Mesenchymal stem cell (in vitro differentiated cells and primary cell): ENCODE results near the gene DDX25.
A peak's percentile ranks its signal among the peaks of the same experiment; 100 is the strongest.

Experiments
- DNase-seq: peaks from one replicate; pipeline ENCODE4 v3.0.0-alpha.2; 2013
- H2AFZ ChIP-seq: one replicate; pipeline ENCODE4 v1.6.1; 2013; ENCODE audit warnings: low read depth, mild to moderate bottlenecking, control low read depth, inconsistent platforms, low read length, moderate library complexity
- H2AK5ac ChIP-seq: 2 replicates; pipeline ENCODE4 v1.6.1; 2013; ENCODE audit warnings: low read length, moderate library complexity, mild to moderate bottlenecking, inconsistent platforms; ENCODE audit not compliant: severe bottlenecking
- H2BK120ac ChIP-seq: one replicate; pipeline ENCODE4 v1.6.1; 2013; ENCODE audit warnings: low read depth, mild to moderate bottlenecking, inconsistent platforms, low read length, moderate library complexity
- H2BK12ac ChIP-seq, 2 experiments: one replicate each; pipeline ENCODE4 v1.6.1; 2013; ENCODE audit warnings: inconsistent platforms in 2 of 2, low read length in 2 of 2, mild to moderate bottlenecking in 2 of 2, moderate library complexity in 2 of 2, control low read depth in 1 of 2
- H2BK15ac ChIP-seq: one replicate; pipeline ENCODE4 v1.6.1; 2013; ENCODE audit warnings: mild to moderate bottlenecking, low read depth, inconsistent platforms; ENCODE audit not compliant: poor library complexity, severe bottlenecking
- H2BK5ac ChIP-seq: 2 replicates; pipeline ENCODE4 v1.6.1; 2013; ENCODE audit warnings: low read depth, mild to moderate bottlenecking, low read length, control low read depth, inconsistent platforms; ENCODE audit not compliant: poor library complexity, severe bottlenecking
- H3K14ac ChIP-seq, 2 experiments: one replicate each; pipeline ENCODE4 v1.6.1; 2013; ENCODE audit warnings: inconsistent platforms in 2 of 2, low read length in 2 of 2, control low read depth in 1 of 2, mild to moderate bottlenecking in 1 of 2, moderate library complexity in 1 of 2
- H3K18ac ChIP-seq, 2 experiments: one replicate each; pipeline ENCODE4 v1.6.1; 2013; ENCODE audit warnings: inconsistent platforms in 2 of 2, low read length in 2 of 2, control low read depth in 1 of 2, low read depth in 1 of 2, mild to moderate bottlenecking in 1 of 2
- H3K23ac ChIP-seq, 2 experiments: one replicate each; pipeline ENCODE4 v1.6.1; 2013; ENCODE audit warnings: inconsistent platforms in 2 of 2, low read length in 2 of 2, mild to moderate bottlenecking in 2 of 2, moderate library complexity in 2 of 2, control low read depth in 1 of 2
- H3K27ac ChIP-seq: 2 replicates; pipeline ENCODE4 v1.5.1; 2013; ENCODE audit warnings: mild to moderate bottlenecking, moderate library complexity, low read length, control low read depth, inconsistent platforms; ENCODE audit not compliant: poor library complexity, severe bottlenecking
- H3K27me3 ChIP-seq, 2 experiments: 2 replicates each; pipeline versions ENCODE4 v1.6.1 to v1.7.0; 2013; ENCODE audit warnings: low read length in 2 of 2, mild to moderate bottlenecking in 2 of 2, moderate library complexity in 2 of 2, control low read depth in 1 of 2, inconsistent platforms in 1 of 2; ENCODE audit not compliant: control insufficient read depth in 1 of 2, insufficient read depth in 1 of 2
- H3K36me3 ChIP-seq, 2 experiments: 2 replicates each; pipeline versions ENCODE4 v1.6.1 to v1.7.0; 2013; ENCODE audit warnings: low read length in 2 of 2, control low read depth in 1 of 2, inconsistent platforms in 1 of 2, low read depth in 1 of 2, mild to moderate bottlenecking in 1 of 2; ENCODE audit not compliant: insufficient read depth in 2 of 2, control insufficient read depth in 1 of 2
- H3K4ac ChIP-seq, 2 experiments: one replicate each; pipeline ENCODE4 v1.6.1; 2013; ENCODE audit warnings: inconsistent platforms in 2 of 2, low read length in 2 of 2, mild to moderate bottlenecking in 2 of 2, moderate library complexity in 2 of 2, control low read depth in 1 of 2, low read depth in 1 of 2
- H3K4me1 ChIP-seq: 2 replicates; pipeline ENCODE4 v1.6.1; 2013; ENCODE audit warnings: low read depth, low read length, control low read depth; ENCODE audit not compliant: control insufficient read depth, insufficient read depth
- H3K4me2 ChIP-seq: 2 replicates; pipeline ENCODE4 v1.6.1; 2013; ENCODE audit warnings: low read length, mild to moderate bottlenecking, inconsistent platforms; ENCODE audit not compliant: poor library complexity, severe bottlenecking
- H3K4me3 ChIP-seq, 2 experiments: 2 replicates each; pipeline versions ENCODE4 v1.5.1 to v1.7.0; 2013; ENCODE audit warnings: low read length in 2 of 2, mild to moderate bottlenecking in 2 of 2, control low read depth in 1 of 2, low read depth in 1 of 2; ENCODE audit not compliant: insufficient read depth in 1 of 2
- H3K79me1 ChIP-seq: replicated peaks from 2 replicates; pipeline ENCODE4 v1.6.1; 2013; ENCODE audit warnings: mild to moderate bottlenecking, control low read depth, low read length, inconsistent platforms; ENCODE audit not compliant: poor library complexity, severe bottlenecking
- H3K9ac ChIP-seq: 2 replicates; pipeline ENCODE4 v1.7.0; 2013; ENCODE audit warnings: mild to moderate bottlenecking, low read length, moderate library complexity
- H3K9me3 ChIP-seq: 2 replicates; pipeline ENCODE4 v1.7.0; 2013; ENCODE audit warnings: mild to moderate bottlenecking, low read length; ENCODE audit not compliant: control insufficient read depth
- H4K8ac ChIP-seq: one replicate; pipeline ENCODE4 v1.6.1; 2013; ENCODE audit warnings: inconsistent platforms, mild to moderate bottlenecking, low read length, moderate library complexity
- H4K91ac ChIP-seq: one replicate; pipeline ENCODE4 v1.6.1; 2013; ENCODE audit warnings: mild to moderate bottlenecking, low read length, inconsistent platforms
- WGBS: methylation state at CpG from one replicate; pipeline ENCODE4 v1.1.7; 2013; ENCODE audit warnings: mixed read lengths; 5-methylcytosine and 5-hydroxymethylcytosine counted together

Gene DDX25

DNA sequence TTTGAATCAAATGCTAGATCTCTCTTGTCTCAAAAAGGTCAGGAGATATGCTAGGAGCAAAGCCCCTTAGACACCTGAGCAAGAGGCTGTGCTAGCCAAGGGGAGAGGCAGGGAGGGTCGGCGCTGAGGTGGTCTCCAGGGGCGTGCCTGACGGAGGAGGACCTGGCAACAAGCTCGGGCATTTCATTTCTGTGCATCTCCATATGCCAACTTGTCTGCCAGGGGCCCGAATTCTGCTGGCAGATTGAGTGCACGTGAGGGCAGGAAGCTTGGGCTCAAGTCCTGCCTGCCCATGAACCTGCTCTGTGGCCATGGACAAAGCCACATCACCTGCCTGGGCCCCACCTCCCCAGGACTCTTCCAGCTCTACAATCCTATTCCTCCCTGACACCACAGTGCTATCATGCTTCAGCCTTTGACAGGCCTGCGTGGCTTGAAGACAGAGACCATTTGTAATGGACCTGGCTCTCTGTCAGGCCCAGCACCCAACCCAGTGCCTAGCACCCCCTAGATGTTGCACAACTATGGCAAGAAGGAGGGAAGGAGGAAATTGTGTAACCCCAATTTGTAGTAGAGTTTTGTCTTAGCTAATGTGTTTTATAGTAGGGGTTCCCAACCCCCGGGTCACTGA, 25.3 kb downstream of the DDX25 start:
- H3K14ac ChIP-seq = no peak overlapping the region
- H3K4ac ChIP-seq = no peak overlapping the region
- no peaks in the 10 kb centered on the region for H3K4me1 ChIP-seq
- H3K4me2 ChIP-seq = no peak overlapping the region
- H4K8ac ChIP-seq = no peak overlapping the region
- H3K4me3 ChIP-seq = no peak overlapping the region
- no peak overlapping the region for H2BK12ac ChIP-seq
- H3K27ac ChIP-seq = no peak overlapping the region
- H2AFZ ChIP-seq = no peak overlapping the region
- no peak overlapping the region for H2BK15ac ChIP-seq
- H3K27me3 ChIP-seq = peaks cover 11 to 46% of the 10 kb centered on the region in 2 experiments
- no peaks in the 10 kb centered on the region for H3K36me3 ChIP-seq
- no peak overlapping the region for H2AK5ac ChIP-seq
- H3K9me3 ChIP-seq = no peaks in the 10 kb centered on the region
- H3K18ac ChIP-seq = no peak overlapping the region
- no peak overlapping the region for H4K91ac ChIP-seq
- peak overlapping the region in 1 of 2 experiments; percentile 25 for H3K23ac ChIP-seq
- no peak overlapping the region for H2BK120ac ChIP-seq
- no peaks in the 10 kb centered on the region for H3K79me1 ChIP-seq
- 83% methylated on average over 9 of the region's 9 CpGs for WGBS
- DNase-seq = no peak
- H3K9ac ChIP-seq = no peak overlapping the region
- H2BK5ac ChIP-seq = no peak overlapping the region

DNA sequence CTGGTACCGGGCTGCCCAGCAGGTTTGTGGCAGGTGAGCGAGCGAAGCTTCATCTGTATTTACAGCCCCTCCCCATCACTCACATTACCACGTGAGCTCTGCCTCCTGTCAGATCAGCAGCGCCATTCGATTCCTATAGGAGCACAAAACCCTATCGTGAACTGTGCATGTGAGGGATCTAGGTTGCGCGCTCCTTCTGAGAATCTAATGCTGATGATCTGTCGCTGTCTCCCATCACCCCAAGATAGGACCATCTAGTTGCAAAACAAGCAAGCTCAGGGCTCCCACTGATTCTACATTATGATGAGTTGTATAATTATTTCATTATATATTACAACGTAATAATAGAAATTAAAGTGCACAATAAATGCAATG, 25.8 kb downstream of the DDX25 start:
- H3K9me3 ChIP-seq = no peaks in the 10 kb centered on the region
- no peak overlapping the region for H2BK5ac ChIP-seq
- DNase-seq = no peak
- H3K14ac ChIP-seq = no peak overlapping the region
- peaks cover 11 to 42% of the 10 kb centered on the region in 2 experiments for H3K27me3 ChIP-seq
- H2AK5ac ChIP-seq = no peak overlapping the region
- no peak overlapping the region for H3K27ac ChIP-seq
- no peak overlapping the region for H2BK120ac ChIP-seq
- no peak overlapping the region for H2BK15ac ChIP-seq
- H2BK12ac ChIP-seq = no peak overlapping the region
- no peaks in the 10 kb centered on the region for H3K36me3 ChIP-seq
- H3K4me3 ChIP-seq = no peak overlapping the region
- no peak overlapping the region for H4K8ac ChIP-seq
- H3K79me1 ChIP-seq = no peaks in the 10 kb centered on the region
- no peaks in the 10 kb centered on the region for H3K4me1 ChIP-seq
- no peak overlapping the region for H3K9ac ChIP-seq
- H3K18ac ChIP-seq = no peak overlapping the region
- no peak overlapping the region for H3K23ac ChIP-seq
- no peak overlapping the region for H4K91ac ChIP-seq
- H3K4ac ChIP-seq = no peak overlapping the region
- no peak overlapping the region for H2AFZ ChIP-seq
- WGBS = 89% methylated on average over 11 of the region's 11 CpGs
- no peak overlapping the region for H3K4me2 ChIP-seq

DNA sequence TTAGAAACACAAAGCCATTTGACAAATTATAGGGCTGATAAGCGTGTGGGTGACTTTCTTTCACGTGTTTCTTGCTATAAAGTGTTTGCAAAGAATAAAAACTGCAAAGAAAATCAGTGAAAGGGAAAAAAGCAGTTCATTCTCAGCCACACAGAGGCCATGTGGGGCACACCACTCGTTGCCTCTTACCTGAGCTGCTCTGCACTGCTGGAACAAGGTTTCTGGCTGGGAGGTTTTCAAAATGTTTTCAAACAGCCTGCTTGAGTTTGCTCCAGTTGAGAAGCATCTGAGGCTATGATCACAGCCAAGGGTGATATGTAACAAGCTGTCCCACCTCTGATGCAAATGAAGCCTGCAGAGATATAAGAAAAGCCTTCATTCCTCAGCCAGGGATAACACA, 26.8 kb downstream of the DDX25 start:
- H3K79me1 ChIP-seq = no peaks in the 10 kb centered on the region
- H3K9me3 ChIP-seq = no peaks in the 10 kb centered on the region
- H2AFZ ChIP-seq = no peak overlapping the region
- no peak for DNase-seq
- 59% methylated on average over 3 of the region's 3 CpGs for WGBS
- no peak overlapping the region for H3K9ac ChIP-seq
- H2AK5ac ChIP-seq = no peak overlapping the region
- no peaks in the 10 kb centered on the region for H3K36me3 ChIP-seq
- no peak overlapping the region for H3K23ac ChIP-seq
- H3K4me1 ChIP-seq = no peaks in the 10 kb centered on the region
- no peak overlapping the region for H3K4me3 ChIP-seq
- no peak overlapping the region for H2BK12ac ChIP-seq
- no peak overlapping the region for H4K91ac ChIP-seq
- no peak overlapping the region for H3K27ac ChIP-seq
- H3K14ac ChIP-seq = no peak overlapping the region
- no peak overlapping the region for H3K4me2 ChIP-seq
- H2BK15ac ChIP-seq = no peak overlapping the region
- no peak overlapping the region for H2BK120ac ChIP-seq
- H3K4ac ChIP-seq = no peak overlapping the region
- H3K27me3 ChIP-seq = peaks cover 11 to 32% of the 10 kb centered on the region in 2 experiments
- no peak overlapping the region for H3K18ac ChIP-seq
- no peak overlapping the region for H4K8ac ChIP-seq
- H2BK5ac ChIP-seq = no peak overlapping the region

DNA sequence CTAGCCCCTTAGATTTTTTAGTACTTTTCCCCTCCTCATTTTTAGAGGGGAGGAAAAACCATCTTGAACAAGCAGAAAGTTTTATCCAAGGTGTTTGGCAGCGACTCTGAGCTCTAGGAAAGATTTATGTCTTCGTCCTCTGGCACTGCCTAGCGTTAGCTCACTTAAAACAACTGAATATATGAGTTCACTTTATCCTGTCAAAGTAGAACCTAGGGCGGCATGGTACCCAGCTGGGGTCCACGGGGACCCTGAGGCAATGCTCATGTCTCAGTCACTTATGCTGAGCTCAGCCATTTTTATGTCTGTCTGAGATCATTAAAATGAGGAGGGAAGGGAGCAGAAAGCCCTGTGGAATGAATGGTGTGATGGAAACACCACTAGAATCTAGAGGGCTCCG, 27.4 kb downstream of the DDX25 start:
- no peak overlapping the region for H3K4me3 ChIP-seq
- no peak overlapping the region for H4K91ac ChIP-seq
- no peak overlapping the region for H3K14ac ChIP-seq
- no peaks in the 10 kb centered on the region for H3K4me1 ChIP-seq
- H4K8ac ChIP-seq = no peak overlapping the region
- no peak overlapping the region for H2AFZ ChIP-seq
- H3K79me1 ChIP-seq = no peaks in the 10 kb centered on the region
- no peak overlapping the region for H3K18ac ChIP-seq
- no peak overlapping the region for H2BK120ac ChIP-seq
- H2BK15ac ChIP-seq = no peak overlapping the region
- H3K4ac ChIP-seq = no peak overlapping the region
- H3K27me3 ChIP-seq = peaks cover 11 to 30% of the 10 kb centered on the region in 2 experiments
- H3K4me2 ChIP-seq = no peak overlapping the region
- H2BK12ac ChIP-seq = no peak overlapping the region
- DNase-seq = no peak
- no peak overlapping the region for H3K23ac ChIP-seq
- H3K27ac ChIP-seq = no peak overlapping the region
- no peak overlapping the region for H2BK5ac ChIP-seq
- H3K9me3 ChIP-seq = no peaks in the 10 kb centered on the region
- 78% methylated on average over 6 of the region's 6 CpGs for WGBS
- no peak overlapping the region for H2AK5ac ChIP-seq
- H3K9ac ChIP-seq = no peak overlapping the region
- no peaks in the 10 kb centered on the region for H3K36me3 ChIP-seq
